ENCODE measurements around the gene PGLYRP1. TPM values are rescaled to one million over a fixed set of nuclear protein-coding genes. Genes with fewer than 3 reads are reported as not detected.

The PGLYRP1 gene
- total RNA-seq, 1 experiment from 2014 or later = not detected

DNA sequence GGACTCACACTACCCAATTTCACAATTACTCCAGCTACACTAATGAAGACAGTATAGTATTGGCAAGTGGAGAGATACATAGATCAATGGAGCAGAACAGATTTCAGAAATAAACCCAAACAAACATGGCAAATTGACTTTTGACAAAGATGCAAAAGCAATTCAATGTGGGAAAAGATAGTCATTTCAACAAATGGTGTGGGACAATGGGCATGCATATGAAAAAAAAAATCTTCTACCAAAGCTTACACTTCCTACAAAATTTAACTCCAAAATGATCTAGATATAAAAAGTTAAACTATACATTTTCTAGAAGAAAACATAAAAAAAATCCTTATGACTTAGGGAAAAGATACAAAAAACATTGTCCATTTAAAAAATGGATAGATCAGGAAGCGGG lies 20.7 kb upstream of the PGLYRP1 start (continued):
- TF ChIP-seq SIN3A (IDR thresholded peaks at IDR 0.05; ENCODE audit: low read depth) = no peak
- no peak for TF ChIP-seq TCF7L2 (IDR thresholded peaks at IDR 0.05; ENCODE audit: borderline replicate concordance, extremely low read depth, insufficient read depth, insufficient read length)
- TF ChIP-seq, protein P1, sequence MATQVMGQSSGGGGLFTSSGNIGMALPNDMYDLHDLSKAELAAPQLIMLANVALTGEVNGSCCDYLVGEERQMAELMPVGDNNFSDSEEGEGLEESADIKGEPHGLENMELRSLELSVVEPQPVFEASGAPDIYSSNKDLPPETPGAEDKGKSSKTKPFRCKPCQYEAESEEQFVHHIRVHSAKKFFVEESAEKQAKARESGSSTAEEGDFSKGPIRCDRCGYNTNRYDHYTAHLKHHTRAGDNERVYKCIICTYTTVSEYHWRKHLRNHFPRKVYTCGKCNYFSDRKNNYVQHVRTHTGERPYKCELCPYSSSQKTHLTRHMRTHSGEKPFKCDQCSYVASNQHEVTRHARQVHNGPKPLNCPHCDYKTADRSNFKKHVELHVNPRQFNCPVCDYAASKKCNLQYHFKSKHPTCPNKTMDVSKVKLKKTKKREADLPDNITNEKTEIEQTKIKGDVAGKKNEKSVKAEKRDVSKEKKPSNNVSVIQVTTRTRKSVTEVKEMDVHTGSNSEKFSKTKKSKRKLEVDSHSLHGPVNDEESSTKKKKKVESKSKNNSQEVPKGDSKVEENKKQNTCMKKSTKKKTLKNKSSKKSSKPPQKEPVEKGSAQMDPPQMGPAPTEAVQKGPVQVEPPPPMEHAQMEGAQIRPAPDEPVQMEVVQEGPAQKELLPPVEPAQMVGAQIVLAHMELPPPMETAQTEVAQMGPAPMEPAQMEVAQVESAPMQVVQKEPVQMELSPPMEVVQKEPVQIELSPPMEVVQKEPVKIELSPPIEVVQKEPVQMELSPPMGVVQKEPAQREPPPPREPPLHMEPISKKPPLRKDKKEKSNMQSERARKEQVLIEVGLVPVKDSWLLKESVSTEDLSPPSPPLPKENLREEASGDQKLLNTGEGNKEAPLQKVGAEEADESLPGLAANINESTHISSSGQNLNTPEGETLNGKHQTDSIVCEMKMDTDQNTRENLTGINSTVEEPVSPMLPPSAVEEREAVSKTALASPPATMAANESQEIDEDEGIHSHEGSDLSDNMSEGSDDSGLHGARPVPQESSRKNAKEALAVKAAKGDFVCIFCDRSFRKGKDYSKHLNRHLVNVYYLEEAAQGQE (IDR thresholded peaks at IDR 0.05; ENCODE audit: low read depth) = no peak

DNA sequence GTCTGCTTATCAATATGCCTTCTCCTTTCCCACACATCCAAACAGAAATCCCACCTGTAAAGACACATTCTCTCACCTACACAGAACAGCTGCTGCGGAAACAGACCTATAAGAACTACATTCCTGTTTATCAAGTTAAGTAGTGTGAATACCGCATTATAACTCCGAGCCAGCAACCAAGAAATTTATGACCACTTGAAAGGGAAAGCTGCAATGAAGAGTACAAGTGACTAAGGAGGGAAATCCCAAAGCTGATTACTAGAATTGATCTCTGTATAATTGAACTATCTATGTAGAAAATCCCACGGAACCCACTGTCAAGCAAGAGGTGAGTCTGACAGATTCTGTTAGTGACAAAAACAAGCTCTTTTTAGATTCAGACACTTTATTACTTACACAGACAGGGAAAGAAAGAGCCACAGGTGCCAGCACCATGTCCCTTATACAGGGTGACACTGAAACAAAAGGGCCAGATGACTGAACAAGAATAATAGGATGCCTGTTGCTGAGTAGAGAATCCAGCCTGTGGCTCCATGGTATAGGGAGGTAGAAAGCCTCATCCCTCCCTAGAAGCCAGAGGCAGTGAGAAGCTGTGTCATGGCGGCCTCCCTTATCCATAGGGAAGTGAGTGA lies 19.5 kb upstream of the PGLYRP1 start:
- DNase-seq (ENCODE audit: low read depth, low spot score) = no peak
- no peak for TF ChIP-seq YY1 (IDR thresholded peaks at IDR 0.05; ENCODE audit: extremely low read depth, insufficient replicate concordance, low read depth, low read length)
- TF ChIP-seq, protein P2, sequence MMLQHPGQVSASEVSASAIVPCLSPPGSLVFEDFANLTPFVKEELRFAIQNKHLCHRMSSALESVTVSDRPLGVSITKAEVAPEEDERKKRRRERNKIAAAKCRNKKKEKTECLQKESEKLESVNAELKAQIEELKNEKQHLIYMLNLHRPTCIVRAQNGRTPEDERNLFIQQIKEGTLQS (IDR thresholded peaks at IDR 0.05) = no peak
- TF ChIP-seq JUND (IDR thresholded peaks at IDR 0.05) = no peak
- no peak for TF ChIP-seq TCF7L2 (IDR thresholded peaks at IDR 0.05; ENCODE audit: borderline replicate concordance, extremely low read depth, insufficient read depth, insufficient read length)
- TF ChIP-seq, protein P1 (IDR thresholded peaks at IDR 0.05; ENCODE audit: low read depth) = no peak
- TF ChIP-seq, protein P3, sequence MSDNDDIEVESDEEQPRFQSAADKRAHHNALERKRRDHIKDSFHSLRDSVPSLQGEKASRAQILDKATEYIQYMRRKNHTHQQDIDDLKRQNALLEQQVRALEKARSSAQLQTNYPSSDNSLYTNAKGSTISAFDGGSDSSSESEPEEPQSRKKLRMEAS (IDR thresholded peaks at IDR 0.05) = no peak
- TF ChIP-seq, protein P4, sequence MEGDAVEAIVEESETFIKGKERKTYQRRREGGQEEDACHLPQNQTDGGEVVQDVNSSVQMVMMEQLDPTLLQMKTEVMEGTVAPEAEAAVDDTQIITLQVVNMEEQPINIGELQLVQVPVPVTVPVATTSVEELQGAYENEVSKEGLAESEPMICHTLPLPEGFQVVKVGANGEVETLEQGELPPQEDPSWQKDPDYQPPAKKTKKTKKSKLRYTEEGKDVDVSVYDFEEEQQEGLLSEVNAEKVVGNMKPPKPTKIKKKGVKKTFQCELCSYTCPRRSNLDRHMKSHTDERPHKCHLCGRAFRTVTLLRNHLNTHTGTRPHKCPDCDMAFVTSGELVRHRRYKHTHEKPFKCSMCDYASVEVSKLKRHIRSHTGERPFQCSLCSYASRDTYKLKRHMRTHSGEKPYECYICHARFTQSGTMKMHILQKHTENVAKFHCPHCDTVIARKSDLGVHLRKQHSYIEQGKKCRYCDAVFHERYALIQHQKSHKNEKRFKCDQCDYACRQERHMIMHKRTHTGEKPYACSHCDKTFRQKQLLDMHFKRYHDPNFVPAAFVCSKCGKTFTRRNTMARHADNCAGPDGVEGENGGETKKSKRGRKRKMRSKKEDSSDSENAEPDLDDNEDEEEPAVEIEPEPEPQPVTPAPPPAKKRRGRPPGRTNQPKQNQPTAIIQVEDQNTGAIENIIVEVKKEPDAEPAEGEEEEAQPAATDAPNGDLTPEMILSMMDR (IDR thresholded peaks at IDR 0.05 in 2 of 3, conservative IDR thresholded peaks at IDR 0.05 in 1 of 3; ENCODE audit: borderline replicate concordance in 1 of 3, insufficient read depth in 1 of 3, low read depth in 2 of 3, low read length in 2 of 3) = no peak
- TF ChIP-seq, protein P5, sequence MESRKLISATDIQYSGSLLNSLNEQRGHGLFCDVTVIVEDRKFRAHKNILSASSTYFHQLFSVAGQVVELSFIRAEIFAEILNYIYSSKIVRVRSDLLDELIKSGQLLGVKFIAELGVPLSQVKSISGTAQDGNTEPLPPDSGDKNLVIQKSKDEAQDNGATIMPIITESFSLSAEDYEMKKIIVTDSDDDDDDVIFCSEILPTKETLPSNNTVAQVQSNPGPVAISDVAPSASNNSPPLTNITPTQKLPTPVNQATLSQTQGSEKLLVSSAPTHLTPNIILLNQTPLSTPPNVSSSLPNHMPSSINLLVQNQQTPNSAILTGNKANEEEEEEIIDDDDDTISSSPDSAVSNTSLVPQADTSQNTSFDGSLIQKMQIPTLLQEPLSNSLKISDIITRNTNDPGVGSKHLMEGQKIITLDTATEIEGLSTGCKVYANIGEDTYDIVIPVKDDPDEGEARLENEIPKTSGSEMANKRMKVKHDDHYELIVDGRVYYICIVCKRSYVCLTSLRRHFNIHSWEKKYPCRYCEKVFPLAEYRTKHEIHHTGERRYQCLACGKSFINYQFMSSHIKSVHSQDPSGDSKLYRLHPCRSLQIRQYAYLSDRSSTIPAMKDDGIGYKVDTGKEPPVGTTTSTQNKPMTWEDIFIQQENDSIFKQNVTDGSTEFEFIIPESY (IDR thresholded peaks at IDR 0.05; ENCODE audit: extremely low read depth, insufficient replicate concordance, low read length) = no peak

More for the DNA sequence above, 19.5 kb upstream of the PGLYRP1 start:
- Histone ChIP-seq H3K36me3 (ENCODE audit: control insufficient read depth in 1 of 2, insufficient read depth in 2 of 2, low read length in 2 of 2) (no peaks in the 10 kb centered on the region), H3K9me2 (ENCODE audit: insufficient read depth) (no peaks in the 10 kb centered on the region), H3K4me1 (ENCODE audit: control insufficient read depth in 1 of 2, insufficient read depth in 2 of 2, low read length in 2 of 2) (peaks cover 0 to 8% of the 10 kb centered on the region in 2 experiments; a peak in 2 of 4 replicates), H3K4me3 (replicated peaks in 1 of 2; ENCODE audit: low read depth in 1 of 2, low read length in 2 of 2) (no peak overlapping the region), H2AFZ (ENCODE audit: low read depth, low read length, poor library complexity, severe bottlenecking) (no peak overlapping the region), H4K20me1 (ENCODE audit: insufficient read depth) (no peaks in the 10 kb centered on the region), H3K9me3 (ENCODE audit: control insufficient read depth in 1 of 2, insufficient read depth in 1 of 2, low read depth in 1 of 2, low read length in 2 of 2) (peaks cover 0 to 4% of the 10 kb centered on the region in 2 experiments; a peak in 1 of 4 replicates), H3K27me3 (ENCODE audit: insufficient read depth, low read length) (peaks cover 38% of the 10 kb centered on the region; the same call in 1 of the 2 replicates), H3K9ac (ENCODE audit: low read length) (no peak overlapping the region), H3K4me2 (ENCODE audit: low read length) (no peak overlapping the region), H3K79me2 (ENCODE audit: insufficient read depth, low read length) (no peaks in the 10 kb centered on the region), H3K27ac (ENCODE audit: low read depth, low read length) (no peak overlapping the region)
- CTCF ChIA-PET = interaction anchor here (0.9 to 2.1 kb wide), 2 partner anchors 14 to 36 kb away, joined by 4 to 5 read pairs; no protein-coding TSS in a partner anchor
- BruUV-seq (replicated peaks) = no TSS peak
- ATAC-seq = no peak
- intact Hi-C loops (cut with micrococcal nuclease) = no loop called here
- POLR2A ChIA-PET = no interaction called here
- RAD21 ChIA-PET (ENCODE audit: low non-redundant PET in 1 of 2, low total read pairs in 2 of 2, uncharacterized antibody in 2 of 2, unreplicated experiment in 2 of 2) = no interaction called here

Measured in HCT116 (cell line).